H9 (cell line): ENCODE results near the gene ING2. TPM values are rescaled to one million over a fixed set of nuclear protein-coding genes. Genes with fewer than 3 reads are reported as not detected.

ENCODE experiments used
- DNase-seq: peaks from one replicate; pipeline ENCODE4 v3.0.0-alpha.2; 2017
- H2AFZ ChIP-seq: one replicate; pipeline ENCODE4 v1.6.1; 2013; ENCODE audit warnings: mild to moderate bottlenecking, low read length, control low read depth, moderate library complexity
- H2AK5ac ChIP-seq: 2 replicates; pipeline ENCODE4 v1.6.1; 2013; ENCODE audit warnings: low read length, control low read depth, mixed read lengths; ENCODE audit not compliant: insufficient read length
- H2BK120ac ChIP-seq: one replicate; pipeline ENCODE4 v1.6.1; 2013; ENCODE audit warnings: low read depth, mild to moderate bottlenecking, low read length, control low read depth, inconsistent platforms; ENCODE audit not compliant: poor library complexity, severe bottlenecking
- H2BK12ac ChIP-seq: 2 replicates; pipeline ENCODE4 v1.6.1; 2013; ENCODE audit warnings: low read length, control low read depth, mixed read lengths, low read depth; ENCODE audit not compliant: insufficient read length
- H2BK15ac ChIP-seq: 2 replicates; pipeline ENCODE4 v1.6.1; 2013; ENCODE audit warnings: low read depth, low read length, control low read depth
- H2BK20ac ChIP-seq: one replicate; pipeline ENCODE4 v1.6.1; 2013; ENCODE audit warnings: low read depth, mild to moderate bottlenecking, low read length, control low read depth, inconsistent platforms; ENCODE audit not compliant: poor library complexity, severe bottlenecking
- H2BK5ac ChIP-seq: 2 replicates; pipeline ENCODE4 v1.6.1; 2013; ENCODE audit warnings: low read length, control low read depth, mixed read lengths; ENCODE audit not compliant: insufficient read length
- H3K14ac ChIP-seq: 2 replicates; pipeline ENCODE4 v1.6.1; 2013; ENCODE audit warnings: low read length, control low read depth; ENCODE audit not compliant: insufficient read depth
- H3K18ac ChIP-seq: 2 replicates; pipeline ENCODE4 v1.6.1; 2013; ENCODE audit warnings: low read depth, mild to moderate bottlenecking, mixed read lengths, low read length, control low read depth; ENCODE audit not compliant: insufficient read length
- H3K23ac ChIP-seq: 2 replicates; pipeline ENCODE4 v1.6.1; 2013; ENCODE audit warnings: low read length, control low read depth, mixed read lengths, low read depth; ENCODE audit not compliant: insufficient read length
- H3K23me2 ChIP-seq: 2 replicates; pipeline ENCODE4 v1.6.1; 2013; ENCODE audit warnings: low read depth, mild to moderate bottlenecking, mixed read lengths, low read length, control low read depth; ENCODE audit not compliant: insufficient read length, poor library complexity, severe bottlenecking
- H3K27ac ChIP-seq: 2 replicates; pipeline ENCODE4 v1.5.1; 2013; ENCODE audit warnings: low read length, control low read depth, mixed read lengths, low read depth; ENCODE audit not compliant: insufficient read length
- H3K27me3 ChIP-seq: 2 replicates; pipeline ENCODE4 v1.6.1; 2013; ENCODE audit warnings: low read length, control low read depth, inconsistent platforms; ENCODE audit not compliant: insufficient read depth
- H3K4ac ChIP-seq: 2 replicates; pipeline ENCODE4 v1.6.1; 2013; ENCODE audit warnings: low read depth, mild to moderate bottlenecking, control low read depth, inconsistent platforms, low read length, moderate library complexity
- H3K4me1 ChIP-seq: 2 replicates; pipeline ENCODE4 v1.6.1; 2013; ENCODE audit warnings: low read length, control low read depth, inconsistent platforms; ENCODE audit not compliant: insufficient read depth
- H3K4me2 ChIP-seq: 2 replicates; pipeline ENCODE4 v1.6.1; 2013; ENCODE audit warnings: low read length, control low read depth, mixed read lengths; ENCODE audit not compliant: insufficient read length, insufficient read depth
- H3K56ac ChIP-seq: 2 replicates; pipeline ENCODE4 v1.6.1; 2013; ENCODE audit warnings: low read depth, mild to moderate bottlenecking, mixed read lengths, low read length, control low read depth; ENCODE audit not compliant: insufficient read length
- H3K79me1 ChIP-seq: 2 replicates; pipeline ENCODE4 v1.6.1; 2013; ENCODE audit warnings: low read depth, mild to moderate bottlenecking, moderate library complexity, low read length, control low read depth, inconsistent platforms; ENCODE audit not compliant: insufficient read depth, poor library complexity, severe bottlenecking
- H3K79me2 ChIP-seq: 2 replicates; pipeline ENCODE4 v1.6.1; 2013; ENCODE audit warnings: low read length, control low read depth, inconsistent platforms; ENCODE audit not compliant: insufficient read depth
- H3K9ac ChIP-seq: 2 replicates; pipeline ENCODE4 v1.6.1; 2013; ENCODE audit warnings: low read length, control low read depth, mixed read lengths; ENCODE audit not compliant: insufficient read length; ENCODE audit errors: extremely low read depth
- H3K9me3 ChIP-seq: one replicate; pipeline ENCODE4 v1.6.1; 2013; ENCODE audit warnings: low read depth, low read length, inconsistent platforms; ENCODE audit not compliant: control insufficient read depth
- H3T11ph ChIP-seq: one replicate; pipeline ENCODE4 v1.6.1; 2013; ENCODE audit warnings: mild to moderate bottlenecking, low read length, control low read depth, inconsistent platforms
- H4K20me1 ChIP-seq: one replicate; pipeline ENCODE4 v1.6.1; 2013; ENCODE audit not compliant: control insufficient read depth, insufficient read length, insufficient read depth
- H4K5ac ChIP-seq: 2 replicates; pipeline ENCODE4 v1.6.1; 2013; ENCODE audit warnings: low read depth, mild to moderate bottlenecking, mixed read lengths, low read length, control low read depth; ENCODE audit not compliant: insufficient read length
- H4K8ac ChIP-seq: replicated peaks from 2 replicates; pipeline ENCODE4 v1.6.1; 2013; ENCODE audit warnings: low read length, control low read depth, mixed read lengths, low read depth; ENCODE audit not compliant: insufficient read length
- H4K91ac ChIP-seq: 2 replicates; pipeline ENCODE4 v1.6.1; 2013; ENCODE audit warnings: low read depth, mild to moderate bottlenecking, moderate library complexity, mixed read lengths, low read length, control low read depth; ENCODE audit not compliant: insufficient read length
- H3K27ac Mint-ChIP-seq, 3 experiments: 2 replicates in 2 of 3; 3 replicates in 1 of 3; pipeline ENCODE4 v1.8.0; 2020 to 2021; ENCODE audit warnings: mixed read lengths in 3 of 3, mild to moderate bottlenecking in 1 of 3, moderate library complexity in 1 of 3
- H3K27me3 Mint-ChIP-seq: 2 replicates; pipeline ENCODE4 v1.8.0; 2021; ENCODE audit warnings: low read depth, mild to moderate bottlenecking, moderate library complexity, mixed read lengths
- H3K36me3 Mint-ChIP-seq, 3 experiments: 2 replicates in 2 of 3; 3 replicates in 1 of 3; pipeline ENCODE4 v1.8.0; 2020 to 2021; ENCODE audit warnings: low read depth in 3 of 3, mixed read lengths in 3 of 3; ENCODE audit not compliant: insufficient read depth in 1 of 3
- H3K4me1 Mint-ChIP-seq, 2 experiments: 2 replicates each; pipeline ENCODE4 v1.8.0; 2020; ENCODE audit warnings: mixed read lengths in 2 of 2
- H3K4me3 Mint-ChIP-seq, 2 experiments: 2 replicates in 1 of 2; 3 replicates in 1 of 2; pipeline ENCODE4 v1.8.0; 2020 to 2021; ENCODE audit warnings: mild to moderate bottlenecking in 2 of 2, mixed read lengths in 2 of 2, moderate library complexity in 1 of 2
- H3K9me3 Mint-ChIP-seq, 2 experiments: 2 replicates in 1 of 2; 3 replicates in 1 of 2; pipeline ENCODE4 v1.8.0; 2020; ENCODE audit warnings: mild to moderate bottlenecking in 2 of 2, mixed read lengths in 2 of 2, moderate library complexity in 1 of 2
- CTCF ChIP-seq: fragments of 200-600 bp; sonication (generic); conservative IDR thresholded peaks from 3 replicates; pipeline ENCODE4 v1.8.0; 2021; ENCODE audit warnings: antibody characterized with exemption, mild to moderate bottlenecking
- WGBS: extraction: QIAGEN DNeasy Blood & Tissue Kit; methylation state at CpG from one replicate; pipeline ENCODE4 v1.1.7; 2013; ENCODE audit warnings: missing lambda C conversion rate, low lambda C conversion rate, mixed read lengths; ENCODE audit not compliant: insufficient read length; ENCODE audit errors: extremely low coverage; 5-methylcytosine and 5-hydroxymethylcytosine counted together
- total RNA-seq: library from RNA; stranded (reverse); gene quantifications from 2 replicates; pipeline ENCODE4 v1.2.1, GENCODE V29; 2021

Gene ING2
- total RNA-seq, 1 experiment from 2014 or later, result 18.6 TPM

GRCh38 chr4:183478123-183478522 is 26.7 kb upstream of the ING2 start:
- H3K79me1 ChIP-seq, result no peaks in the 10 kb centered on the region
- H3K4me2 ChIP-seq, result no peak overlapping the region
- no peak overlapping the region for H3K4ac ChIP-seq
- H3K18ac ChIP-seq, result no peak overlapping the region
- no peak overlapping the region for H3K27ac ChIP-seq
- no peak overlapping the region for H3K23ac ChIP-seq
- H3K23me2 ChIP-seq, result no peaks in the 10 kb centered on the region
- H4K8ac ChIP-seq, result no peak overlapping the region
- H2AFZ ChIP-seq, result no peak overlapping the region
- no peak overlapping the region for H2AK5ac ChIP-seq
- H3K4me3 Mint-ChIP-seq, result 0 out of 5 replicates have a peak overlapping the region, but pooled peaks of 1 of the 2 experiments have one; percentile 11
- H2BK120ac ChIP-seq, result no peak overlapping the region
- peaks cover under 1 to 8% of the 10 kb centered on the region in 2 experiments; a peak in 2 of 4 replicates for H3K4me1 Mint-ChIP-seq
- no peaks in the 10 kb centered on the region for H3K9me3 ChIP-seq
- no peak overlapping the region for H3T11ph ChIP-seq
- no peak overlapping the region for H2BK15ac ChIP-seq
- TF ChIP-seq CTCF, result no peak
- H3K9me3 Mint-ChIP-seq, result peaks cover 0 to 6% of the 10 kb centered on the region in 2 experiments; a peak in 3 of 5 replicates
- H3K27me3 ChIP-seq, result no peaks in the 10 kb centered on the region
- H2BK5ac ChIP-seq, result no peak overlapping the region
- no peak overlapping the region for H3K56ac ChIP-seq
- H4K20me1 ChIP-seq, result no peaks in the 10 kb centered on the region
- no peak overlapping the region for H2BK20ac ChIP-seq
- peaks cover 0 to 12% (median 7%) of the 10 kb centered on the region in 3 experiments; a peak in 5 of 7 replicates for H3K36me3 Mint-ChIP-seq
- no peaks in the 10 kb centered on the region for H3K79me2 ChIP-seq
- no peak overlapping the region for H4K91ac ChIP-seq
- no peak overlapping the region for H2BK12ac ChIP-seq
- H4K5ac ChIP-seq, result no peak overlapping the region
- H3K9ac ChIP-seq, result no peak overlapping the region
- H3K4me1 ChIP-seq, result no peaks in the 10 kb centered on the region; the same call in 1 of the 2 replicates
- H3K27me3 Mint-ChIP-seq, result no peaks in the 10 kb centered on the region
- no peak overlapping the region for H3K14ac ChIP-seq
- H3K27ac Mint-ChIP-seq, result no peak overlapping the region
- WGBS, result no CpG with 5 or more reads among the region's 5 CpGs
- no peak for DNase-seq
